HepG2 (cell line): ENCODE results near the gene STK11. TPM values are rescaled to one million over a fixed set of nuclear protein-coding genes. Genes with fewer than 3 reads are reported as not detected.

Source experiments
- FOXA3 ChIP-seq: IDR thresholded peaks from 2 replicates; pipeline ENCODE4 v1.6.1; 2016; ENCODE audit warnings: missing genetic modification reagents, missing compliant biosample characterization
- GLMP ChIP-seq: sonication (generic); formaldehyde crosslinking; IDR thresholded peaks from 2 replicates; pipeline ENCODE4 v1.9.0; 2021; ENCODE audit warnings: missing genetic modification reagents, mild to moderate bottlenecking, borderline replicate concordance
- MLXIP ChIP-seq: sonication (generic); formaldehyde crosslinking; IDR thresholded peaks from 2 replicates; pipeline ENCODE4 v1.9.0; 2021; ENCODE audit warnings: missing genetic modification reagents, borderline replicate concordance
- RFX3 ChIP-seq: IDR thresholded peaks from 2 replicates; pipeline ENCODE4 v1.6.1; 2016; ENCODE audit warnings: missing biosample characterization, missing genetic modification reagents
- RFXAP ChIP-seq: sonication (generic); formaldehyde crosslinking; IDR thresholded peaks from 2 replicates; pipeline ENCODE4 v1.4.0; 2020; ENCODE audit warnings: missing genetic modification reagents, borderline replicate concordance
- TBL1XR1 ChIP-seq: fragments of 150-350 bp; IDR thresholded peaks from 2 replicates; pipeline ENCODE4 v1.6.1; 2014; ENCODE audit warnings: borderline replicate concordance, low read length; ENCODE audit not compliant: partially characterized antibody
- TEAD3 ChIP-seq: optimal IDR thresholded peaks from 2 replicates; pipeline ENCODE3; 2016; ENCODE audit warnings: borderline replicate concordance
- ZNF629 ChIP-seq: sonication (generic); formaldehyde crosslinking; conservative IDR thresholded peaks from 2 replicates; pipeline ENCODE4 v1.5.0; 2020; ENCODE audit warnings: missing genetic modification reagents
- ZNF720 ChIP-seq: sonication (generic); formaldehyde crosslinking; IDR thresholded peaks from 2 replicates; pipeline ENCODE4 v1.4.0; 2020; ENCODE audit warnings: missing genetic modification reagents
- polyA plus RNA-seq, 8 experiments: library from polyadenylated mRNA; depleted of rRNA in 3 of 8; stranded (reverse) in 7 of 8; unstranded in 1 of 8; fragments of >200 nt; fragmentation: Illumina TruSeq in 4 of 8; extraction: Trizol in 4 of 8; gene quantifications; 2 replicates each; pipeline versions ENCODE4 v1.2.1 to v1.2.3, GENCODE V29; 2011 to 2016; ENCODE audit warnings: low read depth in 4 of 8, missing spikeins in 1 of 8, mixed read lengths in 1 of 8; ENCODE audit not compliant: insufficient read depth in 1 of 8
- total RNA-seq, 5 experiments: library from RNA; depleted of rRNA; stranded (reverse); fragments of >200 nt; fragmentation: Illumina TruSeq; extraction: Trizol; gene quantifications; 2 replicates each; pipeline ENCODE4 v1.2.3, GENCODE V29; 2016; ENCODE audit warnings: low read depth in 1 of 5
- TF ChIP-seq, protein P1 (sequence below), 2 experiments: fragments of 450-650 bp in 1 of 2; sonication (generic) in 1 of 2; formaldehyde crosslinking in 1 of 2; IDR thresholded peaks; 2 replicates each; pipeline versions ENCODE4 v1.6.1 to v1.8.0; 2016 to 2022; ENCODE audit warnings: antibody characterized with exemption in 1 of 2, mild to moderate bottlenecking in 1 of 2, missing genetic modification reagents in 1 of 2

Gene STK11
- total and polyA plus RNA-seq, 2 of the 13 experiments (the other 11 are each of a cell fraction or from before 2014, with no cell fraction given) = 27.5 to 43.6 TPM

- TF ChIP-seq MLXIP (CRISPR knock-in tag) (no peak), RFX3 (no peak), GLMP (CRISPR knock-in tag) (no peak), TEAD3 (CRISPR knock-in tag) (peak; percentile 7), TBL1XR1 (no peak), ZNF629 (CRISPR knock-in tag) (peak; percentile 96), FOXA3 (CRISPR knock-in tag) (no peak), RFXAP (CRISPR knock-in tag) (no peak), ZNF720 (CRISPR knock-in tag) (no peak)
- TF ChIP-seq, protein P1, sequence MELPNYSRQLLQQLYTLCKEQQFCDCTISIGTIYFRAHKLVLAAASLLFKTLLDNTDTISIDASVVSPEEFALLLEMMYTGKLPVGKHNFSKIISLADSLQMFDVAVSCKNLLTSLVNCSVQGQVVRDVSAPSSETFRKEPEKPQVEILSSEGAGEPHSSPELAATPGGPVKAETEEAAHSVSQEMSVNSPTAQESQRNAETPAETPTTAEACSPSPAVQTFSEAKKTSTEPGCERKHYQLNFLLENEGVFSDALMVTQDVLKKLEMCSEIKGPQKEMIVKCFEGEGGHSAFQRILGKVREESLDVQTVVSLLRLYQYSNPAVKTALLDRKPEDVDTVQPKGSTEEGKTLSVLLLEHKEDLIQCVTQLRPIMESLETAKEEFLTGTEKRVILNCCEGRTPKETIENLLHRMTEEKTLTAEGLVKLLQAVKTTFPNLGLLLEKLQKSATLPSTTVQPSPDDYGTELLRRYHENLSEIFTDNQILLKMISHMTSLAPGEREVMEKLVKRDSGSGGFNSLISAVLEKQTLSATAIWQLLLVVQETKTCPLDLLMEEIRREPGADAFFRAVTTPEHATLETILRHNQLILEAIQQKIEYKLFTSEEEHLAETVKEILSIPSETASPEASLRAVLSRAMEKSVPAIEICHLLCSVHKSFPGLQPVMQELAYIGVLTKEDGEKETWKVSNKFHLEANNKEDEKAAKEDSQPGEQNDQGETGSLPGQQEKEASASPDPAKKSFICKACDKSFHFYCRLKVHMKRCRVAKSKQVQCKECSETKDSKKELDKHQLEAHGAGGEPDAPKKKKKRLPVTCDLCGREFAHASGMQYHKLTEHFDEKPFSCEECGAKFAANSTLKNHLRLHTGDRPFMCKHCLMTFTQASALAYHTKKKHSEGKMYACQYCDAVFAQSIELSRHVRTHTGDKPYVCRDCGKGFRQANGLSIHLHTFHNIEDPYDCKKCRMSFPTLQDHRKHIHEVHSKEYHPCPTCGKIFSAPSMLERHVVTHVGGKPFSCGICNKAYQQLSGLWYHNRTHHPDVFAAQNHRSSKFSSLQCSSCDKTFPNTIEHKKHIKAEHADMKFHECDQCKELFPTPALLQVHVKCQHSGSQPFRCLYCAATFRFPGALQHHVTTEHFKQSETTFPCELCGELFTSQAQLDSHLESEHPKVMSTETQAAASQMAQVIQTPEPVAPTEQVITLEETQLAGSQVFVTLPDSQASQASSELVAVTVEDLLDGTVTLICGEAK (IDR thresholded peaks at IDR 0.05) = no peak
- TF ChIP-seq, protein P1 (CRISPR knock-in tag; IDR thresholded peaks at IDR 0.05) = 0 out of 2 replicates have a peak, but pooled peaks have one; percentile 35
These were observed 42.2 kb downstream of the STK11 start (continued) for GRCh38 chr19:1247748-1248138.
